ENCODE measurements around the gene MACROD2.

DNA sequence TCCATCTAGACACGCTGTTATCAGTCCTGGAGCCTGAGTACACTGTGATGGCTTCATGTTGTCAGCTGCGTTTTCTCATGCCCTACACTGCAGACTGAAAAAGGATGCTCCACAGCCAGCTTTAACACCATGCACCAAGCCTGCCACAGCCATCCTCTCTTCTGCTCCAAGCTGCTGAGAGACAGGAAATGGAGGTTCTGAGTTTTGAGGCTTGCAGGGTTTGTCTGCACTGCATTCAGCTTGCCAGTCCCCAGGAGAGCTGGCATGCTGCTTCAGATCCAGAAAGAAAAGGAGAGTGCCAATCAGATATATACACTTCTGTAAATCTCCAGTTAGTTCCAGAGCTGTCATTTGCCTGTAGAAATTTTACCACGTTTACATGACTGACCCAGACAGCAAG is 892.8 kb downstream of the MACROD2 start:
- TF ChIP-seq, protein P1, sequence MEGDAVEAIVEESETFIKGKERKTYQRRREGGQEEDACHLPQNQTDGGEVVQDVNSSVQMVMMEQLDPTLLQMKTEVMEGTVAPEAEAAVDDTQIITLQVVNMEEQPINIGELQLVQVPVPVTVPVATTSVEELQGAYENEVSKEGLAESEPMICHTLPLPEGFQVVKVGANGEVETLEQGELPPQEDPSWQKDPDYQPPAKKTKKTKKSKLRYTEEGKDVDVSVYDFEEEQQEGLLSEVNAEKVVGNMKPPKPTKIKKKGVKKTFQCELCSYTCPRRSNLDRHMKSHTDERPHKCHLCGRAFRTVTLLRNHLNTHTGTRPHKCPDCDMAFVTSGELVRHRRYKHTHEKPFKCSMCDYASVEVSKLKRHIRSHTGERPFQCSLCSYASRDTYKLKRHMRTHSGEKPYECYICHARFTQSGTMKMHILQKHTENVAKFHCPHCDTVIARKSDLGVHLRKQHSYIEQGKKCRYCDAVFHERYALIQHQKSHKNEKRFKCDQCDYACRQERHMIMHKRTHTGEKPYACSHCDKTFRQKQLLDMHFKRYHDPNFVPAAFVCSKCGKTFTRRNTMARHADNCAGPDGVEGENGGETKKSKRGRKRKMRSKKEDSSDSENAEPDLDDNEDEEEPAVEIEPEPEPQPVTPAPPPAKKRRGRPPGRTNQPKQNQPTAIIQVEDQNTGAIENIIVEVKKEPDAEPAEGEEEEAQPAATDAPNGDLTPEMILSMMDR (IDR thresholded peaks at IDR 0.05), result no peak
- TF ChIP-seq POLR2A (IDR thresholded peaks at IDR 0.05), result no peak
